Choroid plexus epithelial cell (primary cell): Measurements from ENCODE around the gene PRSS12.
"Not testable (repeated sequence)": the region's sequence is repeated elsewhere in the genome, so short reads cannot be mapped to it uniquely, and the experiment has no call there.

ENCODE experiments used
- DNase-seq: peaks from one replicate; pipeline ENCODE4 v3.0.0-alpha.2; 2010; ENCODE audit warnings: low read depth
- H3K4me3 ChIP-seq: 2 replicates; pipeline ENCODE4 v1.5.1; 2011; ENCODE audit warnings: low read depth, mild to moderate bottlenecking, control low read depth, low read length, moderate library complexity
- CTCF ChIP-seq: conservative IDR thresholded peaks from 2 replicates; pipeline ENCODE4 v1.5.1; 2011; ENCODE audit warnings: low read depth, mild to moderate bottlenecking, control low read depth, inconsistent platforms, low read length, moderate library complexity

Gene PRSS12

GRCh38 chr4:118268780-118269179 lies 84.0 kb downstream of the PRSS12 start:
- DNase-seq = no peak
- H3K4me3 ChIP-seq = no peak overlapping the region
- TF ChIP-seq CTCF = no peak

GRCh38 chr4:118266145-118266496 lies 86.7 kb downstream of the PRSS12 start:
- DNase-seq, H3K4me3 ChIP-seq: not testable (repeated sequence)

GRCh38 chr4:118265312-118266144 lies 87.3 kb downstream of the PRSS12 start:
- TF ChIP-seq CTCF = no peak
- DNase-seq = peak; percentile 28

GRCh38 chr4:118264096-118264495 lies 88.7 kb downstream of the PRSS12 start:
- DNase-seq = no peak
- no peak for TF ChIP-seq CTCF
- no peak overlapping the region for H3K4me3 ChIP-seq

More at GRCh38 chr4:118265312-118266144, 87.3 kb downstream of the PRSS12 start:
- peak overlapping the region; percentile 59 for H3K4me3 ChIP-seq

- DNase-seq = no peak
- H3K4me3 ChIP-seq = no peak overlapping the region
- no peak for TF ChIP-seq CTCF
Measured at GRCh38 chr4:118260309-118260708, 92.5 kb downstream of the PRSS12 start.

GRCh38 chr4:118259111-118259510 lies 93.7 kb downstream of the PRSS12 start:
- no peak overlapping the region for H3K4me3 ChIP-seq
- no peak for DNase-seq
- no peak for TF ChIP-seq CTCF

GRCh38 chr4:118254368-118254767 lies 98.4 kb downstream of the PRSS12 start:
- no peak for TF ChIP-seq CTCF
- no peak overlapping the region for H3K4me3 ChIP-seq
- no peak for DNase-seq
